DMS153 (cell line): ENCODE measurements around the gene MORN2.
"Not testable (repeated sequence)": the region's sequence is repeated elsewhere in the genome, so short reads cannot be mapped to it uniquely, and the experiment has no call there.

Experiments
- DNase-seq: peaks from one replicate; lab custom pipeline; 2025; lab: John Stamatoyannopoulos, UW

The MORN2 gene

GRCh38 chr2:38875576-38876367, at the start of gene MORN2, which contains the start of gene DHX57:
Gene MORN2, plus strand, starts transcription at chr2:38875976.
Gene DHX57, minus strand, starts transcription at chr2:38875934. Its CDS starts 7,529 bp downstream, at chr2:38868405.
- peak; percentile 68 for DNase-seq

DNA sequence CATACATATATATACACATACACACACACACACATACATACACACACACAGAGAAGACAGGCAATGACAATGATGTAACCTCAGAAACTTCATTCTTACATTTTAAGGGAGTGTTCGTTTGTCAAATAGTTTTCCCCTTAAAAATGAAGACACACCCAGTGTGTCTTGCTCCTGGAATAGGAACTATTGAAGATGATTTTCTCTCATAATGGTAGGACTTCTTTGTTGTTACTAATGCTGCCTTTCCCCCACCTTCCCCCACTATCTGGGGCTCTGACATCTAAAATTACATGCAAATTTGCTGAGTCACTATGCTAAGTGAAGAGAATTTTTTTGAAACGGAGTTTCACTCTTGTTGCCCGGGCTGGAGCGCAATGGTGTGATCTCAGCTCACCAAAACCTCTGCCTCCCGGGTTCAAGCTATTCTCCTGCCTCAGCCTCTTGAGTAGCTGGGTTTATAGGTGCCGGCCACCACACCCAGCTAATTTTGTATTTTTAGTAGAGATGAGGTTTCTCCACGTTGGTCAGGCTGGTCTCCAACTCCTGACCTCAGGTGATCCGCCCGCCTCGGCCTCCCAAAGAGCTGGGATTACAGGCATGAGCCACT, 48.1 kb upstream of the MORN2 start:
- DNase-seq = not testable (repeated sequence)

DNA sequence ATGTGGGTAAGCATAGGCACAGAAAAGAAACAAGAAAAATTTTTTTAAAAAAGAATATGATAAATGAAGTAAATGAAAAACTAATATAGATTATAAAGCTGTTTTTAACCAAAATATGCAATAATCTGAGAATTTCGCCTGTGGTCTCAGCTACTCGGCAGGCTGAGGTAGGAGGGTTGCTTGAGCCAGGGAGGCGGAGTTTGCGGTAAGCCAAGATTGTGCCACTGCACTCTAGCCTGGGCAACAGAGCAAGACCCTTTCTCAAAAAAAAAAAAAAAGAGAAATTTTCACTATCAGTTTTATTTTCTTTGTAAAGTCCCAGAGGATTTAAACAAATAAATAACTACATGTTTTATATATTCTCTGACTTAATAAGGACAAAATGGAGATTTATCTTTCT, 47.3 kb upstream of the MORN2 start:
- no peak for DNase-seq

DNA sequence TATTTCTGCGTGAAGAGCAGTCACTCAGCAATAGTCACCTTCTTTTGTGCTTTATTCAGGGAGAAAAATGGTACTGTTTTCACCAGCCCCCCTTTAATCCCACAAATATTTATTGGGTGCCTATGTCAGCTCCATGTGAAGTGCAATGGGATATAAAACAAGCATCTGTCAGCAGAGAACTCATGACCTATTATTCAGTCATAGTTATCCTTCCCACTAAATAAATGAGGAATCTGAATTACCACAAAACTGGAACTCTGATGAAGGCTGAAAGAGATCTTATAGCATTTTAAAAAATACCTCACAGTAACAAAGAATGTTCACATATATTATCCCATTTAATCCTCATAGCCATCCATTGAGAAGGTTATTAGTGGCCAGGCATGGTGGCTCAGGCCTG, 45.8 kb upstream of the MORN2 start:
- no peak for DNase-seq

- DNase-seq = no peak
These were observed 45.1 kb upstream of the MORN2 start for GRCh38 chr2:38830526-38831159.

- DNase-seq = no peak
These were observed 40.7 kb upstream of the MORN2 start for GRCh38 chr2:38835015-38835601.

DNA sequence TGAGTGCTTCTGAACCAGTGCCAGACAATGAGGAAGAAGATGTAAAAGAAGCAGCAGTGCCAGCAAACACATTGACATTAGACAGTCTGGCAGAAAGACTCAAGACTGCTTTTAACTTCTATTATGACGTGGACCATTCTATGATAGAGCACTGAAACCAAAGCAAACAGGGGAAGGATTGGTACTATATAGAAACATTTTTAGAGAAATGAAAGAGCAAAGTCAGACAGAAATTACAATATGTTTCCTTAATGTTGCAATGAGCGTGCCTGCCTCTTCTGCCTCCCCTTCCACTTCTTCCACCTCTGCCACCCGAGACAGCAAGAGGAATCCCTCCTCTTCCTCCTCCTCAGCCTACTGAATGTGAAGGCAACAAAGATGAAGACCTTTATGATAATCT, 39.8 kb upstream of the MORN2 start:
- DNase-seq = no peak

GRCh38 chr2:38836791-38837190, 39.0 kb upstream of the MORN2 start:
- no peak for DNase-seq

GRCh38 chr2:38850045-38850444, 25.7 kb upstream of the MORN2 start:
- DNase-seq = no peak

GRCh38 chr2:38856165-38856564, 19.6 kb upstream of the MORN2 start:
- DNase-seq = no peak

DNA sequence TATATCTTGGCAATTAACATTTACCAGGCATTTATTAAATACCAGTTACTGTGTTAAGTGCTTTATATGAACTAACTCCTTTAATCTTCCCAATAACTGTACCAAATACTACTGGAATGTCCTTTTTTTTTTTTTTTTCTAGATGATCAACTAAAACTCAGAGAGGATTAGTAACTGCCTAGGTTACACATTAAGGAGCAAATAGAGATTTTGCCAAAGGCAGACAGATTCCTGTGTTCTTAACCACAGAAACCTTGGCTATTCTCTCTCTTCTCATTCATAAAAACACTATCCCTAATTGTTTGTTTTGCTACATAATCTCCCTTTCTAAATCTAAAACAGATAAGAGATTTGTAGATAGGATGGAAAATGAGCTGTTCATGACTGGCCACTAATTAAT, 13.3 kb upstream of the MORN2 start:
- no peak for DNase-seq

- DNase-seq = no peak
These were observed 12.6 kb upstream of the MORN2 start for GRCh38 chr2:38863061-38863695.

- no peak for DNase-seq
These were observed 8.9 kb upstream of the MORN2 start for GRCh38 chr2:38866773-38867443.

- no peak for DNase-seq
These were observed 4.3 kb upstream of the MORN2 start for GRCh38 chr2:38871432-38871831.

DNA sequence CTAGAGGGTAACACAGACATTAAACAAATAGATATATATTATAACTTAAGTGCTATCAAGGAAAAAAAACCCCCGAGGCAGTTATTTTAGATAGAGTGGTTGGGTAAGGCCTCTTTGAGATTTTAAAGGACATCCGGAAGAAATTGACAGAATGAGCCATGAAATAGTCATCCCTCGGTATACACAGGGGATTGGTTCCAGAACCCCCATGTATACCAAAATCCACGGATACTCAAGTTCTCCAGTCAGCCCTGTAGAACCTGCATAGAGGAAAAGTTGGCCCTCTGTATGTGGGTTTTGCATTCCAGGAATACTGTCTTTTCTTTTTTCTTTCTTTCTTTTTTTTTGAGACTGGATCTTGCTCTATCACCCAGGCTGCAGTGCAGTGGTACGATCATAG, 2.0 kb upstream of the MORN2 start:
- DNase-seq = no peak

DNA sequence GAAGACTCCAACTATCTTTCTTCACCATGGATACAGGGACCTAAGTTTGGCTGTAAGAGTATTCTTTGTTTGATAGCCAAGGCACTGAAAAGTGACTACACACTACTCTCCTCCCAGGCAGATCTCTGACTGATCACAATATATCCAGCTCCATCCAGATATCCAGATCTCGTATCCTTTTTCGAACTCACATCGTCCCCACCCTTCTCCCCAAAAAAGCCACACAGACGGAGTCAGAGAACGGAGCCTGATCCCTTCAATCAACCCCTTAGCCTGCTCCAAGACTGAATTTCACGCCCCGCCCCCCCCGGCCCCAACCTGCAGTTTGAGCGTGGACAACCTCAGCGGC, 575 bp upstream of the MORN2 start:
- DNase-seq = no peak

- DNase-seq = no peak
These were observed 631 bp downstream of the MORN2 start for GRCh38 chr2:38876407-38876806.

- no peak for DNase-seq
These were observed 10.3 kb downstream of the MORN2 start for GRCh38 chr2:38886063-38886462.

- no peak for DNase-seq
These were observed 11.6 kb downstream of the MORN2 start for GRCh38 chr2:38887347-38887746.

DNA sequence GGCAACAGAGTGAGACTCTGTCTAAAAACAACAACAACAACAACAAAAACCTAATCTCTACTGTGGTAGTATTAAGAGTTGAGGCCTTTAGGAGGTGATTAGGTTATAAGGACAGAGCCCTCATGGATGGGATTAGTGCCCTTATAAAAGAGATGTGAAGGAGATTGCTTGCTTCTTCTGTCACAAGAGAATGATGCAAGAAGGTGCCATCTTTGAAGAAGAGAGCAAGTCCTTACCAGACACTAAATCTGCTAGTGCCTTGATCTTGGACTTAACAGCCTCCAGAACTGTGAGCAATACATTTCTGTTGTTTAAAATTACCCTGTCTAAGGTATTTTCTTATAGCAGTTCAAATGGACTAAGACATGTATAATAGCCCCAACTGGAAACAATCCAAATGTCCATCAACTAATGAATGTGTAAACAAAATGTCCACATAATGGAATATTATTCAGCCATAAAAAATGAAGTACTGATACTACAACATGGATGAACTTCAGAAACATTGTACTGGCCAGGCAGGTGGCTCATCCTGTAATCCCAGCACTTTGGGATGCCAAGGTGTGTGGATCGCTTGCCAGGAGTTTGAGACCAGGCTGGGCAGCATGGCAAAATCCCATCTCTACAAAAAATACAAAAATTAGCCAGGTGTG, 12.3 kb downstream of the MORN2 start:
- no peak for DNase-seq

DNA sequence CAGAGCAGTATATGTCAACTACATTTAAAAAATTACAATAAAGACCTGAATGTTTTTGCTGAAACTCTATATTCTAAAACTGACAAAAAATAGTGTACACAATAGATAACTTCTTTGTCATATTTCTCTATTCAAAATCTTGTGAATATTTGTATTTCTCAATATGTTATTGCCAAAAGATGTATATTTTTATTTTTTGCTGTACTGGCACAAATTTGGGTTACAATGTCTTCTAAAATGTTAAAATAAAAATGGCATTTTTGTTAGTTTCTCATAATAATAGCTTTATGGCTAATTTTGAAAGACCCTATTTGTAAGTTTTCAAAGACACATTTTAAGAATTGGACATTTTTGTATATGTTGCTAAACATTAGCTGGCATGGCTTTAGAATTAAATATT, 13.3 kb downstream of the MORN2 start:
- DNase-seq = no peak
